ENCODE data around the gene GPATCH2L.

GRCh38 chr14:76191297-76191696, 39.6 kb downstream of the GPATCH2L start:
- no peak for TF ChIP-seq EZH2 (IDR thresholded peaks at IDR 0.05; ENCODE audit: insufficient read depth, poor library complexity, severe bottlenecking)
- no peak for TF ChIP-seq EZH2phosphoT487 (IDR thresholded peaks at IDR 0.05; ENCODE audit: insufficient read depth, low read depth)

All from GM23248 (cell line).